ENCODE data around the gene ZNF724. TPM values are rescaled to one million over a fixed set of nuclear protein-coding genes. Genes with fewer than 3 reads are reported as not detected.
A peak's percentile ranks its signal among the peaks of the same experiment; 100 is the strongest.

Gene ZNF724
- total and polyA plus RNA-seq, 5 donors: 0.34 to 2.8 (median 0.94) TPM

GRCh38 chr19:23273590-23274412 lies 23.6 kb upstream of the ZNF724 start:
- peak overlapping the region; percentile 84 for H3K27ac ChIP-seq (ENCODE audit: low read length)
- H3K4me1 ChIP-seq (ENCODE audit: control insufficient read depth, insufficient read depth, low read length): no peaks in the 10 kb centered on the region
- no peaks in the 10 kb centered on the region for H3K9me3 ChIP-seq (ENCODE audit: control insufficient read depth, low read length)
- H3K27me3 ChIP-seq (ENCODE audit: control insufficient read depth, insufficient read depth): no peaks in the 10 kb centered on the region
- intact Hi-C loops (cut with DNase I): loop anchor here in 1 of 4 donors (10.0 kb wide), 1 partner anchor 121 kb away; the partner anchor contains the start of gene ZNF91
- ATAC-seq: peak; percentile 100
- under 1% methylated on average over 50 of the region's 50 CpGs for WGBS
- DNase-seq: peak; percentile 92 to 97 (median 96)
- H3K4me3 ChIP-seq (ENCODE audit: low read length): peak overlapping the region; percentile 85

GRCh38 chr19:23273022-23273589 lies 22.9 kb upstream of the ZNF724 start:
- no peak overlapping the region for H3K27ac ChIP-seq (ENCODE audit: low read length)
- peak overlapping the region; percentile 85 for H3K4me3 ChIP-seq (ENCODE audit: low read length)
- no peaks in the 10 kb centered on the region for H3K27me3 ChIP-seq (ENCODE audit: control insufficient read depth, insufficient read depth)
- WGBS: 1% methylated on average over 10 of the region's 10 CpGs
- ATAC-seq: no peak
- no peaks in the 10 kb centered on the region for H3K9me3 ChIP-seq (ENCODE audit: control insufficient read depth, low read length)
- no peaks in the 10 kb centered on the region for H3K4me1 ChIP-seq (ENCODE audit: control insufficient read depth, insufficient read depth, low read length)
- no peak for DNase-seq
- intact Hi-C loops (cut with DNase I): loop anchor here in 1 of 4 donors (10.0 kb wide), 1 partner anchor 122 kb away; the partner anchor contains the start of gene ZNF91

GRCh38 chr19:23263870-23264590 lies 13.8 kb upstream of the ZNF724 start:
- 73% methylated on average over 2 of the region's 2 CpGs for WGBS
- DNase-seq (no peak), ATAC-seq (no peak)
- peaks cover 2% of the 10 kb centered on the region for H3K4me1 ChIP-seq (ENCODE audit: control insufficient read depth, insufficient read depth, low read length)
- H3K27me3 ChIP-seq (ENCODE audit: control insufficient read depth, insufficient read depth): no peaks in the 10 kb centered on the region
- intact Hi-C loops (cut with DNase I): no loop called here
- H3K4me3 ChIP-seq (ENCODE audit: low read length): no peak overlapping the region
- H3K27ac ChIP-seq (ENCODE audit: low read length): no peak overlapping the region
- H3K9me3 ChIP-seq (ENCODE audit: control insufficient read depth, low read length): no peaks in the 10 kb centered on the region

GRCh38 chr19:23263396-23263795 lies 13.2 kb upstream of the ZNF724 start:
- Histone ChIP-seq H3K27me3 (ENCODE audit: control insufficient read depth, insufficient read depth) (no peaks in the 10 kb centered on the region), H3K9me3 (ENCODE audit: control insufficient read depth, low read length) (no peaks in the 10 kb centered on the region), H3K27ac (ENCODE audit: low read length) (no peak overlapping the region), H3K4me3 (ENCODE audit: low read length) (no peak overlapping the region), H3K4me1 (ENCODE audit: control insufficient read depth, insufficient read depth, low read length) (peaks cover 2% of the 10 kb centered on the region)
- DNase-seq: no peak
- intact Hi-C loops (cut with DNase I): no loop called here
- 77% methylated on average over 2 of the region's 2 CpGs for WGBS
- no peak for ATAC-seq

- Histone ChIP-seq H3K9me3 (ENCODE audit: control insufficient read depth, low read length) (no peaks in the 10 kb centered on the region), H3K4me1 (ENCODE audit: control insufficient read depth, insufficient read depth, low read length) (peaks cover 2% of the 10 kb centered on the region), H3K27me3 (ENCODE audit: control insufficient read depth, insufficient read depth) (no peaks in the 10 kb centered on the region), H3K4me3 (ENCODE audit: low read length) (no peak overlapping the region), H3K27ac (ENCODE audit: low read length) (no peak overlapping the region)
- ATAC-seq: no peak
- intact Hi-C loops (cut with DNase I): no loop called here
- no peak for DNase-seq
- WGBS: 92% methylated on average over 5 of the region's 5 CpGs
Observed at GRCh38 chr19:23262920-23263319, 12.7 kb upstream of the ZNF724 start.

- Histone ChIP-seq H3K9me3 (ENCODE audit: control insufficient read depth, low read length) (no peaks in the 10 kb centered on the region), H3K4me3 (ENCODE audit: low read length) (no peak overlapping the region), H3K27me3 (ENCODE audit: control insufficient read depth, insufficient read depth) (no peaks in the 10 kb centered on the region), H3K4me1 (ENCODE audit: control insufficient read depth, insufficient read depth, low read length) (peaks cover 2% of the 10 kb centered on the region), H3K27ac (ENCODE audit: low read length) (no peak overlapping the region)
- intact Hi-C loops (cut with DNase I): no loop called here
- WGBS: 89% methylated on average over 3 of the region's 3 CpGs
- ATAC-seq (no peak), DNase-seq (no peak)
Observed at GRCh38 chr19:23261496-23262020, 11.4 kb upstream of the ZNF724 start.

GRCh38 chr19:23260956-23261355 lies 10.8 kb upstream of the ZNF724 start:
- DNase-seq (no peak), ATAC-seq (no peak)
- no peaks in the 10 kb centered on the region for H3K27me3 ChIP-seq (ENCODE audit: control insufficient read depth, insufficient read depth)
- H3K4me3 ChIP-seq (ENCODE audit: low read length): no peak overlapping the region
- H3K9me3 ChIP-seq (ENCODE audit: control insufficient read depth, low read length): no peaks in the 10 kb centered on the region
- no peak overlapping the region for H3K27ac ChIP-seq (ENCODE audit: low read length)
- peaks cover 2% of the 10 kb centered on the region for H3K4me1 ChIP-seq (ENCODE audit: control insufficient read depth, insufficient read depth, low read length)
- intact Hi-C loops (cut with DNase I): no loop called here
- 85% methylated on average over 5 of the region's 5 CpGs for WGBS

GRCh38 chr19:23259961-23260360 lies 9.8 kb upstream of the ZNF724 start:
- intact Hi-C loops (cut with DNase I): no loop called here
- Histone ChIP-seq H3K9me3 (ENCODE audit: control insufficient read depth, low read length) (no peaks in the 10 kb centered on the region), H3K4me1 (ENCODE audit: control insufficient read depth, insufficient read depth, low read length) (peaks cover 2% of the 10 kb centered on the region), H3K4me3 (ENCODE audit: low read length) (no peak overlapping the region), H3K27ac (ENCODE audit: low read length) (no peak overlapping the region), H3K27me3 (ENCODE audit: control insufficient read depth, insufficient read depth) (no peaks in the 10 kb centered on the region)
- ATAC-seq (no peak), DNase-seq (no peak)
- WGBS: 93% methylated on average over 2 of the region's 2 CpGs

GRCh38 chr19:23255700-23256099 lies 5.5 kb upstream of the ZNF724 start:
- Histone ChIP-seq H3K4me3 (ENCODE audit: low read length) (no peak overlapping the region), H3K27ac (ENCODE audit: low read length) (no peak overlapping the region), H3K4me1 (ENCODE audit: control insufficient read depth, insufficient read depth, low read length) (no peaks in the 10 kb centered on the region), H3K27me3 (ENCODE audit: control insufficient read depth, insufficient read depth) (no peaks in the 10 kb centered on the region), H3K9me3 (ENCODE audit: control insufficient read depth, low read length) (no peaks in the 10 kb centered on the region)
- intact Hi-C loops (cut with DNase I): no loop called here
- 93% methylated on average over 4 of the region's 4 CpGs for WGBS
- ATAC-seq: no peak
- no peak for DNase-seq

- H3K9me3 ChIP-seq (ENCODE audit: control insufficient read depth, low read length): no peaks in the 10 kb centered on the region
- ATAC-seq: no peak
- 68% methylated on average over 5 of the region's 5 CpGs for WGBS
- no peaks in the 10 kb centered on the region for H3K27me3 ChIP-seq (ENCODE audit: control insufficient read depth, insufficient read depth)
- H3K27ac ChIP-seq (ENCODE audit: low read length): no peak overlapping the region
- intact Hi-C loops (cut with DNase I): no loop called here
- no peak for DNase-seq
- no peaks in the 10 kb centered on the region for H3K4me1 ChIP-seq (ENCODE audit: control insufficient read depth, insufficient read depth, low read length)
- H3K4me3 ChIP-seq (ENCODE audit: low read length): no peak overlapping the region
Observed at GRCh38 chr19:23254141-23254910, 4.1 kb upstream of the ZNF724 start.
